GM23338 (cell line): Measurements from ENCODE around the gene RAB12.

ENCODE experiments used
- CREB1 ChIP-seq: fragments of 250-450 bp; sonication (Bioruptor Pico); IDR thresholded peaks from 2 replicates; pipeline ENCODE4 v1.5.0; 2020; ENCODE audit warnings: low read depth, mild to moderate bottlenecking, moderate library complexity
- CTCF ChIP-seq, 2 experiments: fragments of 200-600 bp in 1 of 2; sonication (generic) in 1 of 2; conservative IDR thresholded peaks; 2 replicates each; pipeline versions ENCODE4 v1.5.1 to v1.6.1; 2016 to 2017; ENCODE audit warnings: antibody characterized with exemption in 2 of 2, low read depth in 2 of 2, mild to moderate bottlenecking in 2 of 2, moderate library complexity in 1 of 2
- ETS1 ChIP-seq: IDR thresholded peaks from 2 replicates; pipeline ENCODE4 v1.6.1; 2016; ENCODE audit warnings: antibody characterized with exemption
- EZH2 ChIP-seq: fragments of 200-600 bp; sonication (generic); IDR thresholded peaks from one replicate; pipeline ENCODE4 v1.8.0; 2017; ENCODE audit warnings: antibody characterized with exemption, mild to moderate bottlenecking, low read depth; ENCODE audit not compliant: unreplicated experiment
- EZH2phosphoT487 ChIP-seq: fragments of 200-600 bp; sonication (generic); IDR thresholded peaks from one replicate; pipeline ENCODE4 v1.8.1; 2018; ENCODE audit warnings: antibody characterized with exemption; ENCODE audit not compliant: unreplicated experiment
- JUNB ChIP-seq: IDR thresholded peaks from one replicate; pipeline ENCODE4 v1.6.1; 2016; ENCODE audit warnings: antibody characterized with exemption; ENCODE audit not compliant: unreplicated experiment
- NANOG ChIP-seq: IDR thresholded peaks from 2 replicates; pipeline ENCODE4 v1.6.1; 2016; ENCODE audit warnings: antibody characterized with exemption, borderline replicate concordance
- POLR2AphosphoS5 ChIP-seq: IDR thresholded peaks from 2 replicates; pipeline ENCODE4 v1.6.1; 2016; ENCODE audit warnings: antibody characterized with exemption, low read depth
- STAT1 ChIP-seq: IDR thresholded peaks from one replicate; pipeline ENCODE4 v1.6.1; 2016; ENCODE audit warnings: antibody characterized with exemption; ENCODE audit not compliant: unreplicated experiment
- ZNF114 ChIP-seq: fragments of 250-450 bp; sonication (Bioruptor Pico); IDR thresholded peaks from 2 replicates; pipeline ENCODE4 v1.5.0; 2020; ENCODE audit warnings: mild to moderate bottlenecking, moderate library complexity
- ZNF331 ChIP-seq: fragments of 250-450 bp; sonication (Bioruptor Pico); IDR thresholded peaks from 2 replicates; pipeline ENCODE4 v1.5.0; 2020; ENCODE audit warnings: low read depth, mild to moderate bottlenecking, moderate library complexity
- TF ChIP-seq, protein P1 (sequence below): IDR thresholded peaks from one replicate; pipeline ENCODE4 v1.6.1; 2018; ENCODE audit warnings: antibody characterized with exemption; ENCODE audit not compliant: unreplicated experiment

DNA sequence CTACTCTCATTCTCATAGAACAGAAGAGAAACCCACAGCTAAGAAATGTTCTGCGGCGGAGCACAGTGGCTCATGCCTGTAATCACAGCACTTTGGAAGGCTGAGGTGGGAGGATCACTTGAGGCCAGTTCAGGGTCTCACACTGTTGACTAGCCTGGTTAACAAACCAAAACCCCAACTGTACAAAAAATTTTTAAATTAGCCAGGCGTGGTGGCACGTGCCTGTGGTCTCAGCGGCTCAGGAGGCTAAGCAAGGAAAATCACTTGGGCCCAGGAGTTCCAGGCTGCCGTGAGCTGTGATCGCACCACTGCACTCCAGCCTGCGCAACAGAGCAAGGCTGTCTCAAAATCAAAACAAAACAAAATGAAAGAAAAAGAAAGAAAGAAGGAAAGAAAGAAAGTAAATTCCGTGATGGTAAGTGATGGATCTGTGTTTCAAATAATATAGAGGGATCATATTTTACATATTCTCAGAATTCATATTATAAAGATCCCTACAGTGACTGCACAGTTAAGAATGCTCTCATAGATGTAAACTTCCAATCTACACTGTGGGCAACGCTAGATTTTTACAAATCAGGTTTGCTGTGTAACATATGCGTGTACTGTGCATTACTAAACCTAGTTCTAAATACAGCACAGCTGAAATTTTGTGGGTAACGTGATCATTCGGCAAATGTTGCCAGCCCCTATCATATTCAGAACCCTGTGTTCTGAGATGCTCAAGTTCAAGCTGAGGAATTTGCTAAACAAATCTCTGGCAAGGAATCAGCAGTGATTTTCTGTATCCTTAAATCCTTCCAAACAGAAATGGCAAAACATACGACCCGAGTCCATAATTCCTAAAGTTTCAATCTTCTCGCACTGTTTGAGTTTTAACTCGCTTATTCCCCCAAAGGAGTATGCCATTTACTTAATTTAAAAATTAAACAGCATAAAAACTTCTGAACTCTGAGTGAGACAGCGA lies 1.2 kb upstream of the RAB12 start:
- TF ChIP-seq CTCF (conservative IDR thresholded peaks at IDR 0.05; ENCODE audit: low read depth in 2 of 2) (no peak), EZH2 (no peak), EZH2phosphoT487 (no peak), POLR2AphosphoS5 (no peak), CREB1 (CRISPR knock-in tag) (no peak), NANOG (no peak), JUNB (no peak), ETS1 (no peak), ZNF331 (CRISPR knock-in tag) (no peak), ZNF114 (CRISPR knock-in tag) (no peak), STAT1 (no peak)
- TF ChIP-seq, protein P1, sequence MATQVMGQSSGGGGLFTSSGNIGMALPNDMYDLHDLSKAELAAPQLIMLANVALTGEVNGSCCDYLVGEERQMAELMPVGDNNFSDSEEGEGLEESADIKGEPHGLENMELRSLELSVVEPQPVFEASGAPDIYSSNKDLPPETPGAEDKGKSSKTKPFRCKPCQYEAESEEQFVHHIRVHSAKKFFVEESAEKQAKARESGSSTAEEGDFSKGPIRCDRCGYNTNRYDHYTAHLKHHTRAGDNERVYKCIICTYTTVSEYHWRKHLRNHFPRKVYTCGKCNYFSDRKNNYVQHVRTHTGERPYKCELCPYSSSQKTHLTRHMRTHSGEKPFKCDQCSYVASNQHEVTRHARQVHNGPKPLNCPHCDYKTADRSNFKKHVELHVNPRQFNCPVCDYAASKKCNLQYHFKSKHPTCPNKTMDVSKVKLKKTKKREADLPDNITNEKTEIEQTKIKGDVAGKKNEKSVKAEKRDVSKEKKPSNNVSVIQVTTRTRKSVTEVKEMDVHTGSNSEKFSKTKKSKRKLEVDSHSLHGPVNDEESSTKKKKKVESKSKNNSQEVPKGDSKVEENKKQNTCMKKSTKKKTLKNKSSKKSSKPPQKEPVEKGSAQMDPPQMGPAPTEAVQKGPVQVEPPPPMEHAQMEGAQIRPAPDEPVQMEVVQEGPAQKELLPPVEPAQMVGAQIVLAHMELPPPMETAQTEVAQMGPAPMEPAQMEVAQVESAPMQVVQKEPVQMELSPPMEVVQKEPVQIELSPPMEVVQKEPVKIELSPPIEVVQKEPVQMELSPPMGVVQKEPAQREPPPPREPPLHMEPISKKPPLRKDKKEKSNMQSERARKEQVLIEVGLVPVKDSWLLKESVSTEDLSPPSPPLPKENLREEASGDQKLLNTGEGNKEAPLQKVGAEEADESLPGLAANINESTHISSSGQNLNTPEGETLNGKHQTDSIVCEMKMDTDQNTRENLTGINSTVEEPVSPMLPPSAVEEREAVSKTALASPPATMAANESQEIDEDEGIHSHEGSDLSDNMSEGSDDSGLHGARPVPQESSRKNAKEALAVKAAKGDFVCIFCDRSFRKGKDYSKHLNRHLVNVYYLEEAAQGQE: no peak
